GM12878 (cell line): ENCODE measurements around the gene WHRN. TPM values are rescaled to one million over a fixed set of nuclear protein-coding genes. Genes with fewer than 3 reads are reported as not detected.

Experiments used
- EZH2 ChIP-seq: IDR thresholded peaks from 2 replicates; pipeline ENCODE4 v1.6.1; 2012; ENCODE audit warnings: low read depth, mild to moderate bottlenecking, control low read depth, inconsistent platforms, low read length, borderline replicate concordance; ENCODE audit not compliant: control insufficient read depth
- FOXK2 ChIP-seq: fragments of 450-650 bp; IDR thresholded peaks from 2 replicates; pipeline ENCODE4 v1.6.1; 2017; ENCODE audit warnings: mild to moderate bottlenecking, moderate library complexity
- RAD51 ChIP-seq: fragments of 450-650 bp; IDR thresholded peaks from 2 replicates; pipeline ENCODE4 v1.6.1; 2016; ENCODE audit warnings: moderate library complexity, mild to moderate bottlenecking, inconsistent platforms
- SREBF1 ChIP-seq: IDR thresholded peaks from 2 replicates; pipeline ENCODE4 v1.6.1; 2012; ENCODE audit warnings: mild to moderate bottlenecking, low read length
- ZNF687 ChIP-seq: fragments of 450-650 bp; IDR thresholded peaks from 2 replicates; pipeline ENCODE4 v1.6.1; 2017; ENCODE audit warnings: mild to moderate bottlenecking, moderate library complexity
- polyA plus RNA-seq, 11 experiments: library from polyadenylated mRNA; depleted of rRNA in 4 of 11; unstranded in 6 of 11; stranded (reverse) in 5 of 11; fragments of >200 nt; fragmentation: Nextera tagmentation in 4 of 11; fragmentation: Illumina TruSeq in 1 of 11; extraction: Ambion mirVana in 4 of 11; extraction: Trizol in 1 of 11; gene quantifications; 1 replicate in 1 of 11; 2 replicates in 10 of 11; pipeline versions ENCODE4 v1.2.1 to v1.2.3, GENCODE V29; 2011 to 2016; ENCODE audit warnings: inconsistent platforms in 2 of 11, missing spikeins in 2 of 11, low read depth in 1 of 11
- total RNA-seq, 4 experiments: library from RNA; depleted of rRNA in 3 of 4; stranded (reverse); fragments of >200 nt in 3 of 4; fragmentation: Illumina TruSeq in 1 of 4; extraction: Trizol in 1 of 4; gene quantifications; 2 replicates each; pipeline versions ENCODE4 v1.2.1 to v1.2.3, GENCODE V29; 2013 to 2021
- TF ChIP-seq, protein P1 (sequence below): fragments of 450-650 bp; IDR thresholded peaks from 2 replicates; pipeline ENCODE4 v1.6.1; 2017; ENCODE audit warnings: mild to moderate bottlenecking

Gene WHRN
- total and polyA plus RNA-seq, 10 of the 15 experiments (the other 5 are each of a cell fraction or from before 2014, with no cell fraction given) = 0.04 to 18.2 (median 0.68) TPM; not detected in 1

DNA sequence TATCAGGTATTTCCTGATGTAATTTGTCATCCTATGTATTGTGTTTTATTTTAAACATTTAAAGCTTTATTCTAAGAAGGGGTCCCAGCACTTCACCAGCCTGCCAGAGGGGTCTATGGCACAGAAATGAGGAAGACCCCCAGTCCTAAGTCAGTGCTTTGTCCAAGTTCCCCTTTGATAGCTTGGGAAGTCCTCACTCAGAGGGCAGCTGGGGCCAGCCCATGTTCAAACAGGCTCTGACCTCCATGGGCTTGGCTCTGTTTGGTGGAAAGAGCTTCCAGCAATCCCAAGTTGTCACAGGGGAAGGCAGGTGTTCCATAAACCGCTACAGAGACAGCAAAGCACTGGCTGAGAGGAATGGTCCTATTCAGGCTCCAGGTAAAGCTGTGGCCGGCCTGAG lies 90.9 kb downstream of the WHRN start (continued):
- TF ChIP-seq, protein P1, sequence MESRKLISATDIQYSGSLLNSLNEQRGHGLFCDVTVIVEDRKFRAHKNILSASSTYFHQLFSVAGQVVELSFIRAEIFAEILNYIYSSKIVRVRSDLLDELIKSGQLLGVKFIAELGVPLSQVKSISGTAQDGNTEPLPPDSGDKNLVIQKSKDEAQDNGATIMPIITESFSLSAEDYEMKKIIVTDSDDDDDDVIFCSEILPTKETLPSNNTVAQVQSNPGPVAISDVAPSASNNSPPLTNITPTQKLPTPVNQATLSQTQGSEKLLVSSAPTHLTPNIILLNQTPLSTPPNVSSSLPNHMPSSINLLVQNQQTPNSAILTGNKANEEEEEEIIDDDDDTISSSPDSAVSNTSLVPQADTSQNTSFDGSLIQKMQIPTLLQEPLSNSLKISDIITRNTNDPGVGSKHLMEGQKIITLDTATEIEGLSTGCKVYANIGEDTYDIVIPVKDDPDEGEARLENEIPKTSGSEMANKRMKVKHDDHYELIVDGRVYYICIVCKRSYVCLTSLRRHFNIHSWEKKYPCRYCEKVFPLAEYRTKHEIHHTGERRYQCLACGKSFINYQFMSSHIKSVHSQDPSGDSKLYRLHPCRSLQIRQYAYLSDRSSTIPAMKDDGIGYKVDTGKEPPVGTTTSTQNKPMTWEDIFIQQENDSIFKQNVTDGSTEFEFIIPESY = no peak
- TF ChIP-seq SREBF1 (no peak), ZNF687 (no peak), RAD51 (no peak), FOXK2 (no peak), EZH2 (no peak)
